Stomach (tissue), 4 donors: Measurements from ENCODE around the gene IRF8.

ENCODE experiments used
- EP300 ChIP-seq: sonication (generic); formaldehyde crosslinking; IDR thresholded peaks from one replicate; pipeline ENCODE4 v1.6.1; 2017; ENCODE audit warnings: antibody characterized with exemption
- POLR2A ChIP-seq, 4 donors: fragments of 450-650 bp; IDR thresholded peaks; one replicate each; pipeline ENCODE4 v1.6.1; 2016; ENCODE audit warnings: antibody characterized with exemption in 4 of 4, control low read depth in 2 of 4, mild to moderate bottlenecking in 1 of 4, moderate library complexity in 1 of 4
- TF ChIP-seq, protein P1 (sequence below), 7 experiments: fragments of 450-650 bp in 4 of 7; fragments of 200-600 bp in 3 of 7; sonication (generic) in 3 of 7; IDR thresholded peaks; one replicate each; pipeline ENCODE4 v1.5.1; 2016 to 2019; ENCODE audit warnings: antibody characterized with exemption in 7 of 7, control low read depth in 2 of 7, mild to moderate bottlenecking in 1 of 7

- no peak for TF ChIP-seq POLR2A (IDR thresholded peaks at IDR 0.05)
- TF ChIP-seq, protein P1, sequence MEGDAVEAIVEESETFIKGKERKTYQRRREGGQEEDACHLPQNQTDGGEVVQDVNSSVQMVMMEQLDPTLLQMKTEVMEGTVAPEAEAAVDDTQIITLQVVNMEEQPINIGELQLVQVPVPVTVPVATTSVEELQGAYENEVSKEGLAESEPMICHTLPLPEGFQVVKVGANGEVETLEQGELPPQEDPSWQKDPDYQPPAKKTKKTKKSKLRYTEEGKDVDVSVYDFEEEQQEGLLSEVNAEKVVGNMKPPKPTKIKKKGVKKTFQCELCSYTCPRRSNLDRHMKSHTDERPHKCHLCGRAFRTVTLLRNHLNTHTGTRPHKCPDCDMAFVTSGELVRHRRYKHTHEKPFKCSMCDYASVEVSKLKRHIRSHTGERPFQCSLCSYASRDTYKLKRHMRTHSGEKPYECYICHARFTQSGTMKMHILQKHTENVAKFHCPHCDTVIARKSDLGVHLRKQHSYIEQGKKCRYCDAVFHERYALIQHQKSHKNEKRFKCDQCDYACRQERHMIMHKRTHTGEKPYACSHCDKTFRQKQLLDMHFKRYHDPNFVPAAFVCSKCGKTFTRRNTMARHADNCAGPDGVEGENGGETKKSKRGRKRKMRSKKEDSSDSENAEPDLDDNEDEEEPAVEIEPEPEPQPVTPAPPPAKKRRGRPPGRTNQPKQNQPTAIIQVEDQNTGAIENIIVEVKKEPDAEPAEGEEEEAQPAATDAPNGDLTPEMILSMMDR (IDR thresholded peaks at IDR 0.05) = no peak
- no peak for TF ChIP-seq EP300
Measured at GRCh38 chr16:85884808-85885463, 14.0 kb upstream of the IRF8 start.
